Measurements from ENCODE around the gene NEURL1B. TPM values are rescaled to one million over a fixed set of nuclear protein-coding genes. Genes with fewer than 3 reads are reported as not detected.

Gene NEURL1B
- total RNA-seq, 2 donors from 2014 or later = 4.9 to 6.3 TPM

- Histone ChIP-seq H3K9ac (ENCODE audit: extremely low read depth, low read length, poor library complexity, severe bottlenecking) (no peak overlapping the region), H3K27ac (ENCODE audit: low read depth, low read length) (no peak overlapping the region), H3K4me1 (ENCODE audit: control insufficient read depth, insufficient read depth, low read length) (no peaks in the 10 kb centered on the region), H3K36me3 (ENCODE audit: control insufficient read depth, insufficient read depth, low read length) (no peaks in the 10 kb centered on the region), H3K9me3 (ENCODE audit: control insufficient read depth, low read length) (no peaks in the 10 kb centered on the region), H3K27me3 (ENCODE audit: control insufficient read depth, insufficient read depth, low read length, poor library complexity, severe bottlenecking) (peaks cover 24% of the 10 kb centered on the region), H3K4me3 (ENCODE audit: low read length) (no peak overlapping the region)
- Mint-ChIP-seq H3K9me3 (no peaks in the 10 kb centered on the region), H3K36me3 (ENCODE audit: low read depth) (no peaks in the 10 kb centered on the region), H3K4me3 (no peak overlapping the region), H3K27me3 (ENCODE audit: insufficient read depth) (peaks cover 28% of the 10 kb centered on the region), H3K4me1 (peaks cover 7% of the 10 kb centered on the region), H3K27ac (no peak overlapping the region)
- no peak for TF ChIP-seq CTCF (conservative IDR thresholded peaks at IDR 0.05)
- WGBS, 2 experiments (ENCODE audit: insufficient coverage in 1 of 2, insufficient read length in 1 of 2) = 88 to 93% methylated on average over 3 of the region's 3 CpGs
- peak; percentile 49 for DNase-seq
Measured at GRCh38 chr5:172638209-172638768, 2.8 kb upstream of the NEURL1B start.

GRCh38 chr5:172640139-172640538 lies 924 bp upstream of the NEURL1B start:
- Histone ChIP-seq H3K27ac (ENCODE audit: low read depth, low read length) (no peak overlapping the region), H3K4me3 (ENCODE audit: low read length) (peak overlapping the region; percentile 77), H3K36me3 (ENCODE audit: control insufficient read depth, insufficient read depth, low read length) (no peaks in the 10 kb centered on the region), H3K27me3 (ENCODE audit: control insufficient read depth, insufficient read depth, low read length, poor library complexity, severe bottlenecking) (peaks cover 24% of the 10 kb centered on the region), H3K9me3 (ENCODE audit: control insufficient read depth, low read length) (no peaks in the 10 kb centered on the region), H3K9ac (ENCODE audit: extremely low read depth, low read length, poor library complexity, severe bottlenecking) (no peak overlapping the region), H3K4me1 (ENCODE audit: control insufficient read depth, insufficient read depth, low read length) (no peaks in the 10 kb centered on the region)
- peak overlapping the region; percentile 56 for H3K4me3 Mint-ChIP-seq
- H3K27me3 Mint-ChIP-seq (ENCODE audit: insufficient read depth) = peaks cover 31% of the 10 kb centered on the region
- no peaks in the 10 kb centered on the region for H3K9me3 Mint-ChIP-seq
- H3K4me1 Mint-ChIP-seq = peaks cover 14% of the 10 kb centered on the region
- 87 to 90% methylated on average over 3 to 5 of the region's 5 CpGs for WGBS, 2 experiments (ENCODE audit: insufficient coverage in 1 of 2, insufficient read length in 1 of 2)
- peak; percentile 24 for DNase-seq
- no peak overlapping the region for H3K27ac Mint-ChIP-seq
- no peak for TF ChIP-seq CTCF (conservative IDR thresholded peaks at IDR 0.05)
- no peaks in the 10 kb centered on the region for H3K36me3 Mint-ChIP-seq (ENCODE audit: low read depth)

- H3K27ac ChIP-seq (ENCODE audit: low read depth, low read length) = peak overlapping the region; percentile 64
Measured at GRCh38 chr5:172641359-172642050, 442 bp downstream of the NEURL1B start.

More at GRCh38 chr5:172641359-172642050, 442 bp downstream of the NEURL1B start:
- Mint-ChIP-seq H3K36me3 (ENCODE audit: low read depth) (no peaks in the 10 kb centered on the region), H3K27me3 (ENCODE audit: insufficient read depth) (peaks cover 31% of the 10 kb centered on the region), H3K9me3 (no peaks in the 10 kb centered on the region), H3K4me1 (peaks cover 17% of the 10 kb centered on the region), H3K4me3 (peak overlapping the region; percentile 56), H3K27ac (no peak overlapping the region)
- Histone ChIP-seq H3K9me3 (ENCODE audit: control insufficient read depth, low read length) (no peaks in the 10 kb centered on the region), H3K27me3 (ENCODE audit: control insufficient read depth, insufficient read depth, low read length, poor library complexity, severe bottlenecking) (peaks cover 24% of the 10 kb centered on the region), H3K36me3 (ENCODE audit: control insufficient read depth, insufficient read depth, low read length) (no peaks in the 10 kb centered on the region), H3K4me1 (ENCODE audit: control insufficient read depth, insufficient read depth, low read length) (no peaks in the 10 kb centered on the region), H3K4me3 (ENCODE audit: low read length) (peak overlapping the region; percentile 81), H3K9ac (ENCODE audit: extremely low read depth, low read length, poor library complexity, severe bottlenecking) (peak overlapping the region; percentile 49)
- no peak for DNase-seq
- WGBS, 2 experiments (ENCODE audit: insufficient coverage in 1 of 2, insufficient read length in 1 of 2) = 1 to 3% methylated on average over 45 to 73 of the region's 73 CpGs
- TF ChIP-seq CTCF (conservative IDR thresholded peaks at IDR 0.05) = peak; percentile 40

All from endodermal cell (in vitro differentiated cells).